IMR-90 (cell line): ENCODE measurements around the gene SMCO4. TPM values are rescaled to one million over a fixed set of nuclear protein-coding genes. Genes with fewer than 3 reads are reported as not detected.

Experiments used
- ATAC-seq: fragments of 200-7000 bp; cut with Tn5 transposase; 2 replicates; pipeline ENCODE4 v1.9.1; 2020; ENCODE audit warnings: low read depth, mild to moderate bottlenecking, moderate library complexity
- BruUV-seq: library from RNA; stranded (reverse); fragments of 400-500 nt; replicated peaks from 2 replicates; lab custom pipeline; 2021; lab: Mats Ljungman, UMichigan
- CTCF ChIA-PET: fragments of 300-600 bp; formaldehyde crosslinking; extraction: SDS; loops from one replicate; lab custom pipeline; 2021; ENCODE audit warnings: antibody characterized with exemption; lab: Yijun Ruan, JAX
- POLR2A ChIA-PET: fragments of 300-600 bp; sonication (Branson Sonifier 250); formaldehyde crosslinking; loops from one replicate; lab custom pipeline; 2022; ENCODE audit warnings: antibody characterized with exemption; ENCODE audit not compliant: unreplicated experiment; lab: Charles Lee
- DNase-seq: peaks from one replicate; pipeline ENCODE4 v3.0.0; 2013
- H2AFZ ChIP-seq: replicated peaks from 2 replicates; pipeline ENCODE3; 2013; ENCODE audit warnings: low read length, mild to moderate bottlenecking; ENCODE audit not compliant: poor library complexity
- H2AK5ac ChIP-seq: 2 replicates; pipeline ENCODE4 v1.6.1; 2013; ENCODE audit warnings: low read depth, low read length, inconsistent platforms
- H2AK9ac ChIP-seq: replicated peaks from 2 replicates; pipeline ENCODE3; 2013; ENCODE audit warnings: mild to moderate bottlenecking, low read depth, low read length, moderate library complexity; ENCODE audit not compliant: poor library complexity
- H2BK120ac ChIP-seq: 2 replicates; pipeline ENCODE4 v1.6.1; 2013; ENCODE audit warnings: low read depth, low read length, inconsistent platforms
- H2BK15ac ChIP-seq: 3 replicates; pipeline ENCODE4 v1.6.1; 2013; ENCODE audit warnings: low read depth, low read length, inconsistent platforms
- H2BK20ac ChIP-seq: 2 replicates; pipeline ENCODE4 v1.6.1; 2013; ENCODE audit warnings: low read depth, mild to moderate bottlenecking, inconsistent platforms, low read length, moderate library complexity
- H2BK5ac ChIP-seq: 2 replicates; pipeline ENCODE4 v1.6.1; 2013; ENCODE audit warnings: mild to moderate bottlenecking, low read depth, low read length, inconsistent platforms; ENCODE audit not compliant: poor library complexity, severe bottlenecking
- H3K14ac ChIP-seq: replicated peaks from 2 replicates; pipeline ENCODE4 v1.6.1; 2013; ENCODE audit warnings: low read depth, low read length, inconsistent platforms
- H3K18ac ChIP-seq: 2 replicates; pipeline ENCODE4 v1.6.1; 2013; ENCODE audit warnings: low read depth, low read length, control low read depth
- H3K23ac ChIP-seq: 2 replicates; pipeline ENCODE4 v1.6.1; 2013; ENCODE audit warnings: low read depth, low read length, inconsistent platforms
- H3K27ac ChIP-seq: 2 replicates; pipeline ENCODE4 v1.5.1; 2013; ENCODE audit warnings: mild to moderate bottlenecking, control low read depth, low read length; ENCODE audit not compliant: insufficient read depth
- H3K27me3 ChIP-seq: 2 replicates; pipeline ENCODE4 v1.6.1; 2013; ENCODE audit warnings: low read length; ENCODE audit not compliant: control insufficient read depth, insufficient read depth
- H3K36me3 ChIP-seq: 2 replicates; pipeline ENCODE4 v1.6.1; 2013; ENCODE audit warnings: low read length, mixed read lengths; ENCODE audit not compliant: control insufficient read depth, insufficient read depth
- H3K4ac ChIP-seq: 2 replicates; pipeline ENCODE4 v1.6.1; 2013; ENCODE audit warnings: low read depth, low read length, inconsistent platforms
- H3K4me1 ChIP-seq: 2 replicates; pipeline ENCODE4 v1.6.1; 2013; ENCODE audit warnings: low read length, mixed read lengths; ENCODE audit not compliant: control insufficient read depth, insufficient read depth
- H3K4me2 ChIP-seq: 2 replicates; pipeline ENCODE4 v1.6.1; 2013; ENCODE audit warnings: low read depth, mild to moderate bottlenecking, control low read depth, low read length, moderate library complexity
- H3K4me3 ChIP-seq: 2 replicates; pipeline ENCODE4 v1.5.1; 2013; ENCODE audit warnings: low read depth, mild to moderate bottlenecking, control low read depth, low read length, moderate library complexity; ENCODE audit not compliant: insufficient read depth
- H3K56ac ChIP-seq: 2 replicates; pipeline ENCODE4 v1.6.1; 2013; ENCODE audit warnings: low read length, inconsistent platforms; ENCODE audit not compliant: insufficient read depth; ENCODE audit errors: extremely low read depth
- H3K79me1 ChIP-seq, 2 experiments: 2 replicates each; pipeline ENCODE4 v1.6.1; 2013; ENCODE audit warnings: low read length in 2 of 2, inconsistent platforms in 1 of 2, low read depth in 1 of 2
- H3K9ac ChIP-seq: 2 replicates; pipeline ENCODE4 v1.6.1; 2013; ENCODE audit warnings: low read depth, low read length, control low read depth
- H3K9me1 ChIP-seq: 2 replicates; pipeline ENCODE4 v1.6.1; 2013; ENCODE audit warnings: low read length, inconsistent platforms; ENCODE audit not compliant: insufficient read depth
- H3K9me3 ChIP-seq: 2 replicates; pipeline ENCODE4 v1.6.1; 2013; ENCODE audit warnings: low read length; ENCODE audit not compliant: control insufficient read depth, insufficient read depth
- H4K20me1 ChIP-seq: 2 replicates; pipeline ENCODE4 v1.6.1; 2013; ENCODE audit warnings: low read length, inconsistent platforms; ENCODE audit not compliant: insufficient read depth
- H4K5ac ChIP-seq: 2 replicates; pipeline ENCODE4 v1.6.1; 2013; ENCODE audit warnings: mild to moderate bottlenecking, low read depth, low read length, control low read depth
- H4K8ac ChIP-seq, 2 experiments: 2 replicates each; pipeline ENCODE4 v1.6.1; 2013; ENCODE audit warnings: low read depth in 2 of 2, low read length in 2 of 2, control low read depth in 1 of 2, inconsistent platforms in 1 of 2
- H4K91ac ChIP-seq: 2 replicates; pipeline ENCODE4 v1.6.1; 2013; ENCODE audit warnings: low read depth, low read length, inconsistent platforms; ENCODE audit not compliant: insufficient read depth
- BHLHE40 ChIP-seq: fragments of 150-350 bp; IDR thresholded peaks from 2 replicates; pipeline ENCODE4 v1.6.1; 2016; ENCODE audit warnings: mild to moderate bottlenecking, low read depth, low read length
- CEBPB ChIP-seq: IDR thresholded peaks from 2 replicates; pipeline ENCODE4 v1.6.1; 2012; ENCODE audit warnings: low read depth, low read length, improper control_type of control experiment
- CTCF ChIP-seq: conservative IDR thresholded peaks from 2 replicates; pipeline ENCODE4 v1.5.1; 2012; ENCODE audit warnings: mild to moderate bottlenecking, low read depth, low read length, improper control_type of control experiment
- FOS ChIP-seq: fragments of 150-350 bp; IDR thresholded peaks from 2 replicates; pipeline ENCODE4 v1.6.1; 2016; ENCODE audit warnings: low read depth, low read length
- MAZ ChIP-seq: IDR thresholded peaks from 2 replicates; pipeline ENCODE4 v1.6.1; 2012; ENCODE audit warnings: low read depth, mild to moderate bottlenecking, low read length, improper control_type of control experiment, moderate library complexity, borderline replicate concordance
- MXI1 ChIP-seq: IDR thresholded peaks from 2 replicates; pipeline ENCODE4 v1.6.1; 2012; ENCODE audit warnings: low read depth, mild to moderate bottlenecking, low read length, moderate library complexity, borderline replicate concordance
- NFE2L2 ChIP-seq: fragments of 150-350 bp; IDR thresholded peaks from 2 replicates; pipeline ENCODE4 v1.6.1; 2016; ENCODE audit warnings: low read depth, mild to moderate bottlenecking, low read length
- POLR2A ChIP-seq: IDR thresholded peaks from 2 replicates; pipeline ENCODE4 v1.6.1; 2012; ENCODE audit warnings: mild to moderate bottlenecking, low read depth, low read length
- RAD21 ChIP-seq: IDR thresholded peaks from 2 replicates; pipeline ENCODE4 v1.6.1; 2012; ENCODE audit warnings: low read length, improper control_type of control experiment
- RCOR1 ChIP-seq: IDR thresholded peaks from 2 replicates; pipeline ENCODE4 v1.6.1; 2012; ENCODE audit warnings: mild to moderate bottlenecking, low read length, improper control_type of control experiment; ENCODE audit not compliant: insufficient replicate concordance
- RFX5 ChIP-seq: IDR thresholded peaks from 2 replicates; pipeline ENCODE4 v1.8.0; 2012; ENCODE audit warnings: low read depth, mild to moderate bottlenecking, low read length, moderate library complexity
- WGBS, 2 experiments: methylation state at CpG; one replicate each; pipeline versions ENCODE4 v1.1.5 to v1.1.7; 2013; ENCODE audit warnings: missing lambda C conversion rate in 2 of 2; ENCODE audit not compliant: insufficient read length in 1 of 2; ENCODE audit errors: extremely low coverage in 2 of 2; 5-methylcytosine and 5-hydroxymethylcytosine counted together
- dilution Hi-C: fragments of 300-500 bp; cut with HindIII; formaldehyde crosslinking; loops from one replicate; pipeline ENCODE4 v1.14.3; 2018; ENCODE audit warnings: low sequenced_read_pairs; ENCODE audit not compliant: unreplicated experiment
- in situ Hi-C: fragments of 300-500 bp; cut with MboI; formaldehyde crosslinking; loops from 3 replicates; pipeline ENCODE4 v1.14.3; 2019; ENCODE audit warnings: low sequenced_read_pairs, inconsistent platforms, mixed read lengths
- intact Hi-C: fragments of 100-400 bp; cut with micrococcal nuclease; formaldehyde crosslinking; loops from 2 replicates; pipeline ENCODE4 v1.10.0; 2022
- polyA plus RNA-seq, 3 experiments: library from polyadenylated mRNA; depleted of rRNA; stranded (reverse); fragments of >200 nt; gene quantifications; 2 replicates each; pipeline ENCODE4 v1.2.3, GENCODE V29; 2012; ENCODE audit warnings: low replicate concordance in 1 of 3
- total RNA-seq: library from RNA; depleted of rRNA; stranded (reverse); fragments of >200 nt; gene quantifications from 2 replicates; pipeline ENCODE4 v1.2.3, GENCODE V29; 2012

Gene SMCO4
- total and polyA plus RNA-seq, 2 of the 4 experiments (the other 2 are of a cell fraction): 2.2 to 17.7 TPM

GRCh38 chr11:93489841-93490240, 53.4 kb downstream of the SMCO4 start:
- dilution Hi-C loops (no loop called here), intact Hi-C loops (no loop called here), in situ Hi-C loops (no loop called here)
- Histone ChIP-seq H3K9me3 (no peaks in the 10 kb centered on the region), H3K4ac (no peak overlapping the region), H2BK20ac (no peak overlapping the region), H2AK5ac (no peak overlapping the region), H3K56ac (no peak overlapping the region), H3K9ac (no peak overlapping the region), H3K23ac (no peak overlapping the region), H3K27ac (no peak overlapping the region), H2AK9ac (no peak overlapping the region), H3K36me3 (no peaks in the 10 kb centered on the region), H3K9me1 (peaks cover 8% of the 10 kb centered on the region), H3K18ac (no peak overlapping the region), H4K5ac (no peak overlapping the region), H2BK5ac (no peak overlapping the region), H3K79me1 (0 out of 4 replicates have a peak, but pooled peaks cover 0 to 4% of the 10 kb centered on the region in 2 experiments), H4K91ac (no peak overlapping the region), H2BK120ac (no peak overlapping the region), H4K20me1 (no peaks in the 10 kb centered on the region), H3K27me3 (no peaks in the 10 kb centered on the region), H2BK15ac (no peak overlapping the region), H2AFZ (no peak overlapping the region), H3K4me2 (no peak overlapping the region), H3K4me1 (peaks cover 5% of the 10 kb centered on the region; the same call in 1 of the 2 replicates), H3K14ac (no peak overlapping the region), H4K8ac (no peak overlapping the region), H3K4me3 (no peak overlapping the region)
- DNase-seq (no peak), ATAC-seq (no peak)
- WGBS, 2 experiments: no CpG with 5 or more reads among the region's 3 CpGs
- ChIA-PET POLR2A (no interaction called here), CTCF (no interaction called here)
- BruUV-seq: no TSS peak
- TF ChIP-seq POLR2A: no peak
- no peak for TF ChIP-seq BHLHE40
- no peak for TF ChIP-seq CEBPB
- TF ChIP-seq CTCF: no peak
- no peak for TF ChIP-seq FOS
- no peak for TF ChIP-seq RCOR1
- TF ChIP-seq RAD21: no peak
- no peak for TF ChIP-seq RFX5
- TF ChIP-seq MAZ: no peak
- TF ChIP-seq MXI1: no peak
- TF ChIP-seq NFE2L2: no peak
